Hematopoietic multipotent progenitor cell treated with erythropoietin and hydrocortisone succinate and interleukin-3 and kit ligand, for 6 days (in vitro differentiated cells): ENCODE data around the gene TWIST2.

Experiments
- DNase-seq: peaks from one replicate; pipeline ENCODE4 v3.0.0-alpha.2; 2015

Gene TWIST2

DNA sequence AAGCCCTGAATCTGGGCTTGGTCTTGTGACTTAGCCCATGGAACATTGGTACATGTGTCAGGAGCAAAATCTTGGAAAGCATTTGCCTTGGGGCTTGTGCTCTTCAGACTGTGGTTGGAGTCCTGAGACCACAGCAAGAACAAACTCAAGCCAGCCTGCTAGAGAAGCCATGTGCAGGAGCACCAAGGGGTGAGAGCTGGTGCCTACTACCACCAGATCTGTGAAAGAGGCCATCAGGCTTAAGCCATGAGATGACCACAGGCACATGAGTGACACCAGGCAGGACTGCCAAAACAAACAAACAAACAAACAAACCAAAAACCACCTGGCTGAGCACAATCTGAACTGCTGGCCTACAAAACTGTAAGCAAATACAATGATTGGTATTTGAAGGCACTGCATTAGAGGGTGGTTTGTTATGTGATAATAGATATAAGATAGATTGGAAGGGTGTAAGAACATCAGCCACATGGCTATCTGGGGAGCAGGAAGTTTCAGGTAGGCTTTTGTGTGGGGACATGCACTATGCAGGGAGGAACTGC, 9.0 kb upstream of the TWIST2 start:
- no peak for DNase-seq

DNA sequence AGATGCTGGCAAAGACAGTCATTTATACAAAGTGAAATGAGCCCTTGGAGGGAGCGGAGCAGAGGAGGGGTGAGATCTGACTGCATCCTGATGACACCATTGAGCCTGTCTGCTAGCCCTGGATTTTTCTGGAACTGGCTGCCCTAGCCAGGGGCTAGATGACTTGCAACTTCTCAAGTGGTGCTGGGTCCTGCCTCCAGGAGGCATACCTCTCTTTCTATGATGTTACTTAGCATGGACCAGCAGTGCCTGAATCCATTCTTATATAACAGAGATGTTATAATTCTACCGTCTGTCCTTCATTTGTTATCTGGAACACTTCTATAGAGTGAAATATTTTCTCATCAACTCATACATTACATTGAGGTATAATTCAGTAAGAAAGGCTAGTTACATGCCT, 8.5 kb upstream of the TWIST2 start:
- no peak for DNase-seq

DNA sequence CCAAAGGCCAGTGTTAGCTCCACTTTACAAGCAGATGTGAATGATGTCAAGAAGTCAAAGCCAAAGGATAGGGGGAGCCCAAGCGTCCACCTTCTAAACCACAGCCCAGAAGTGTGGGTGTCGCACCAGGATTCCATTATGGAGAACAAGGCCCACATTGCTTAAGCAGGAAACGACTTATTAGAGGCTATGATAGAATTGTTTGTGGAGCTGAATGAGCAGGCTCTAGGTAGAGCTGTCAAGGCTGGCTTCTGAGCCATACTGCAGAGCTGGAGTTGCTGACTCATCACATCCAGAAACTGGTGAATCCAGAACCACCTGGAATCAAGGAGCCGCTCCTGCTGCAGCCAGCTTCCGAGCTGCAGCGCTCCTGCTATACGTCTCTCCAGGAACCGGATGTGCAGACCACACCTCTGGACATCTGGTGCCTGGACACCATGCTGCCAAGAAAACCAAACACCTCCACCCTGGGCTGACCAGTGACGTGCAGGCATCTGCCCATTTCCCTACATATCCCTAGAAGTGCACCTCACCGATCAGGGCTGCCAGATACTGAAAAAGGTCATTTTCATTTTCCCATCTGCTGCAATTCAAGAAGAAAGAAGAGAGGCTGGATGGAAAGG, 6.2 kb upstream of the TWIST2 start:
- no peak for DNase-seq

- DNase-seq: no peak
Observed at GRCh38 chr2:238843476-238843875, 4.4 kb upstream of the TWIST2 start.

DNA sequence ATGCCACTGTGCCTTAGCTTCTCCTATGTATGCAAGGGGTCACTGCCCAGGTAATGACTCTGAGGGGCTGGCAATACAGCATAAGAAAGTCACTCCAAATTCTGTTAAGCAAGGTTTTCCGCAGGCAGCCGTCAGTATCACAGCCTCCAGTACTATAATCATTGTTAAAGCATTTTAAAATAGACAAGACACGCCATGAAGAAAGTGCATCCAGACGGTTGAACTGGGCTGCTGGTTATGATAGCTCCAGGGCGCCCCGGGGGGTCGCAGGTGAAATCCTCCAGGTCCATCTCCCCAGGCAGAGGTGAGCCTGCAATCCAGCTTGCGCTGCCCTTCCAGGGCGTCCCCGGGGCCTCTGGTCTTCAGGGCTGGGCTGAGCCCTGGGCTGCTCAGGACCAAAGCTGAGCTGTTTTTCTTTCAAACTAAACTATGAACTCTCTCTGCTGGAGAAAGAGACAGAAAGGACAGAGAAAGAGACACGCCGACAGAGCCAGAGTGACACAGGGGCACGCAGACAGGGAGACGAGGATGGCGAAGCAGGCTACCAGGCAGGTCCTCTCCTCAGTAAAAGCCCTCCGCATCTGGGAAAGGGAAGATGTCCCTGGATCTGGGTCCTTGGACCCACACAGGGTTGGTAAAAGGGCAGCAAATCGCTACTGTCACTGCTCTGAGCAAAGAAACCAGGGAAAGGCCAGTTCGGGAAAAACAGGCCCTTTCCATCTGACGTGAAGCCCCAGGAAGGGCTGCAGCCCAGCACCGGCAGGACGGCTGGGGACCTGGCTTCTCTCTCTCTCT, 2.1 kb upstream of the TWIST2 start:
- DNase-seq: no peak

- DNase-seq: no peak
Observed at GRCh38 chr2:238846378-238846627, 1.6 kb upstream of the TWIST2 start.

DNA sequence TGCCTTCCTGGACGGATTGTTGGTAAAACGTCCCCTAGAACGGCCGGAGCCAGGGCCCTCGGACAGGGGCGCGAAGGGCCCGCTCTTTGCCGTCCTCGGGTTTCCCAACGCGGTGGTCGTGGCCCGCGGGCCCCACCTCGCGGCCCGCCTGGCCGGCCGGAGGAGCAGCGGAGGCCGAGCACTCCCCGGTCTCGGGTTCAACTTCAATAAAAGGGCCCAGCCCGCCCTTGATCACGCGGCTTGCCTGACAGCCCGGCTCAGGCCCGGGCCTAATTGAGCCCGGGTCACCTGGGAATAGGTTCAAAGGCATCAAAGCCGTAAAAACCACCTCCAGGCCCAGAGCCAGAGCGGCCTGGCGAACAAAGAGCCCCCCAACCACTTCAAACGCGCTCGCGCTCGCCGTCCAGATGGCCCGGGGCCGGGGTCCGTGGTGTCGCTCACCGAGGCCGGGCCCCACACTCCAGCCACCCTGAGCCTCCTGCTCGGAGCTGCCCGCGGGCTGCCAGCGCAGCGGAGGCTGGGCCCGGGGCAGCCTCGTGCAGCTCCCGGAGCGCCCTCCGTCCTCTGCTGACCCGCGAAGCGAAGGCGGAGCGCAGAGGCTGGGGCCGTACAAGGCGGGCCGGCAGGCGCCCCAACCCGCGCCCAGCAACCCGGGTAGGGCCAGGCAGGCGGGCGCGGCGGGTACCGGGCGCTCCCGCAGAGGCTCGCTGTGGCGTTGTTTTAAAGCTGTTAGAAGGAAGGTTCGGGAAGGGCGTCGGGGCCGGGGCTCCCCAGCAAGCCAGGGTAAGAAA, 1.1 kb upstream of the TWIST2 start:
- no peak for DNase-seq

- no peak for DNase-seq
Observed at GRCh38 chr2:238847419-238847801, 475 bp upstream of the TWIST2 start.

- DNase-seq: no peak
Observed at GRCh38 chr2:238848691-238848975, 748 bp downstream of the TWIST2 start.

GRCh38 chr2:238848976-238849853, 1.3 kb downstream of the TWIST2 start:
- no peak for DNase-seq

GRCh38 chr2:238850091-238850490, 2.2 kb downstream of the TWIST2 start:
- no peak for DNase-seq

DNA sequence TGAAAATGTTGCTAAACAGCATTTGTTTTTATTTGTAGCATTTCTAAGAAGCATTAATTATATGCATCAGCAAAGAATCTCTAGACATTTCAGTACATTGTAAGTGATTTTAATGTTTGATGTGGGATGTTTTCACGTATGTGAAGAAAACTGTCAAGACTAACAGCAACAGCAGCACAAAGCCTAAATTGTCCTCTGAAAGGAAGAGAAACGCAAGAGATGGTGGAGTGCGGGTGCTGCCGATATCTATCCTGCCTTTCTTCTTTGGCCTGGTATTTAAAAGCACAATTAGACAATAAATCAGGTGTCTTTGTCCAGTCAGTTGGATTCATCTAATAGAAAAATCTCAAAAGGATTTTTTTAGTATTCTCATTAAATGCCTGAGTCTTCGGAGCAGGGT, 3.1 kb downstream of the TWIST2 start:
- no peak for DNase-seq

GRCh38 chr2:238851761-238852160, 3.9 kb downstream of the TWIST2 start:
- no peak for DNase-seq

- no peak for DNase-seq
Observed at GRCh38 chr2:238852206-238852869, 4.5 kb downstream of the TWIST2 start.

- DNase-seq: no peak
Observed at GRCh38 chr2:238853218-238853617, 5.3 kb downstream of the TWIST2 start.

DNA sequence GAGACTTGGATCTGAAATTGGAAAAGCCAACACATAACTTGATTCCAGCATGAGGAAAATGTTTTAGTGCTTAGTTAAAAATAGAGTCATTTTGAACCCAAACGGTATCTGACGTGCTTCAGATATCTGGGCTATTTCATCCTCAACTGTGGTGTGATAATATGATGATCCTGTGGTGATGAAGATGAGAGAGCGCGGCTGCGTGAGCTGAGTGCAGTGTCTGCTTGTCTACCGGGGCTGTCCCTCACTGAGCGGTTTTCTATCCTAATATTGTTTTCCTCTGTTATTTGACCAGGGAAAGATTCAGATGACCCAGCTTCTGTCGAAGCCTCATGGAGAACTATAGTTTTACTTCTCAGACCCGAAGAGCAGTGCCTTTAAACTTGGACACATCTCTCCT, 5.8 kb downstream of the TWIST2 start:
- no peak for DNase-seq

- no peak for DNase-seq
Observed at GRCh38 chr2:238854246-238854645, 6.4 kb downstream of the TWIST2 start.

- no peak for DNase-seq
Observed at GRCh38 chr2:238854699-238855229, 6.9 kb downstream of the TWIST2 start.

DNA sequence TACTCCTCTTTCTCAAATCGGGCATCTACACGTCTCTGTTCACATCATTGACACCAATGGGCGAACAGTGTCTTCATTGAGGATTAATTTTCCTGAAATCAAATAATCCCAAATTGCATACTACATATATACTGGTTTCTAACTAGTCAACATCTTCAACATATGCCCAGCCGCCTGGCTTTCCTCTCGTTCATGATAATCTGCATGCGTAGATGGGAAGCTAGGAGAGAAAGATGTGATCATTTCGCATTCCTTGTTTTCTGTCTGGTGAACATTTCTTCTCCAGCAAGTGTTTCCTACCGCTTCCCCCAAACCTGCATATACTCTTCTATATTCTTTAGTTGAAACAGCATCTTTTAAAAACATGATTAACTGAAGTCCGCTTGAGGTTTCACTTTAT, 7.4 kb downstream of the TWIST2 start:
- DNase-seq: no peak

DNA sequence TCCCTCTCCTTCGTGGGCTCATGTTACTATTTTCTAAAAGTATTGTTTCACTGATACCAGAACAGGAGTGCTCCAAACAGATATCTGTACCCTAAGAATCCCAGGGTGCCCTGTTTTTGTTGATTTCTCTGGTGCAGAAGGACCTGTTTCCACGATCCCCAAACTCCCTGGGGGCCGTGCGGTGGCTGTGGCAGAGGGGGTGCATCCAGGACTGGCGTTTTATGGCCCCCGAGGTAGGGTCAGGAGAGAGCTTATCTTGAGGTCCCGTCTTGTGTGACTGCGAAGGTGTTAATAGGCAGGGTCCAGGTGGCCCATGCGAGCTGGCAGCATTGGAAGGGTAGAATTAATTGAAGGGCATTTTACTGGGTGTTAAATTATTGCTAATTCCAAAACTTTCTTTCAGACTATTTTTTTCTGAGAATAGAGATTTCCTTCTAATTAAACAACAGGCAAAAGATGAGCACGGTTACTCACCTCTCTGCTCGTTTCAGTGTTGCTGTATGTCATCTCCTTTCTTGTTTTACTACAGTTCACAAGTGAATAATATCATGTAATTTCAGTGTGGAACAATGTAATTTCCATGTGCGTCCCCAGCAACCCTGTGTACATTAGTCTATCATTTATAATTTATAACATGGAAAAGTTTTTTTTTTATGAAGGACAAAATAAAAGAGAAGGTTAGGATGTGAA, 8.2 kb downstream of the TWIST2 start:
- no peak for DNase-seq

- no peak for DNase-seq
Observed at GRCh38 chr2:238856713-238857567, 9.1 kb downstream of the TWIST2 start.
